D721Med (cell line): ENCODE data around the gene LTBP2.

ENCODE experiments used
- DNase-seq: peaks from one replicate; pipeline ENCODE4 v3.0.0; 2011; ENCODE audit warnings: low spot score; ENCODE audit not compliant: insufficient read length
- FAIRE-seq: peaks from 2 replicates; lab custom pipeline; 2011; peaks lifted over from hg19 to GRCh38; lab: Jason Lieb, UNC
- CTCF ChIP-seq: IDR thresholded peaks from 2 replicates; pipeline ENCODE4 v1.5.1; 2012; ENCODE audit warnings: mild to moderate bottlenecking, control low read depth; ENCODE audit not compliant: insufficient read depth; ENCODE audit errors: missing control alignments

Gene LTBP2

GRCh38 chr14:74567219-74567618, 44.8 kb downstream of the LTBP2 start:
- FAIRE-seq (no peak), DNase-seq (no peak)
- no peak for TF ChIP-seq CTCF

GRCh38 chr14:74566174-74567141, 45.6 kb downstream of the LTBP2 start:
- TF ChIP-seq CTCF: no peak
- DNase-seq (no peak), FAIRE-seq (no peak)

GRCh38 chr14:74563586-74564159, 48.4 kb downstream of the LTBP2 start:
- no peak for DNase-seq

GRCh38 chr14:74563233-74563585, 48.8 kb downstream of the LTBP2 start:
- TF ChIP-seq CTCF: no peak
- FAIRE-seq: no peak
- no peak for DNase-seq

More at GRCh38 chr14:74563586-74564159, 48.4 kb downstream of the LTBP2 start:
- FAIRE-seq: no peak
- no peak for TF ChIP-seq CTCF

- DNase-seq (no peak), FAIRE-seq (no peak)
- no peak for TF ChIP-seq CTCF
Measured at GRCh38 chr14:74562515-74563232, 49.4 kb downstream of the LTBP2 start.

GRCh38 chr14:74558655-74559054, 53.4 kb downstream of the LTBP2 start:
- no peak for FAIRE-seq
- no peak for TF ChIP-seq CTCF
- DNase-seq: no peak

GRCh38 chr14:74557691-74558090, 54.3 kb downstream of the LTBP2 start:
- FAIRE-seq (no peak), DNase-seq (no peak)
- TF ChIP-seq CTCF: no peak
